MG63 (cell line): ENCODE data around the gene HMOX2. TPM values are rescaled to one million over a fixed set of nuclear protein-coding genes. Genes with fewer than 3 reads are reported as not detected.
A peak's percentile ranks its signal among the peaks of the same experiment; 100 is the strongest.

Source experiments
- DNase-seq: peaks from one replicate; pipeline ENCODE4 v3.0.0-alpha.2; 2020
- H3K27me3 ChIP-seq: fragments of 250-450 bp; sonication (Bioruptor Pico); 2 replicates; pipeline ENCODE4 v1.5.1; 2020; ENCODE audit warnings: mild to moderate bottlenecking, moderate library complexity
- H3K36me3 ChIP-seq: fragments of 250-450 bp; sonication (Bioruptor Pico); 2 replicates; pipeline ENCODE4 v1.5.1; 2020; ENCODE audit warnings: mild to moderate bottlenecking, moderate library complexity
- H3K4me3 ChIP-seq: fragments of 250-450 bp; sonication (Bioruptor Pico); 2 replicates; pipeline ENCODE4 v1.5.1; 2020; ENCODE audit warnings: mild to moderate bottlenecking, moderate library complexity
- H3K9me3 ChIP-seq: fragments of 250-450 bp; sonication (Bioruptor Pico); 2 replicates; pipeline ENCODE4 v1.5.1; 2020; ENCODE audit warnings: mild to moderate bottlenecking, moderate library complexity
- total RNA-seq: library from RNA; depleted of rRNA; stranded (reverse); fragments of >200 nt; shearing (Covaris generic); gene quantifications from 2 replicates; pipeline ENCODE4 v1.2.3, GENCODE V29; 2014; ENCODE audit warnings: low replicate concordance; rRNA removed

HMOX2 gene
- total RNA-seq = 62.7 and 107 TPM in 2 replicates

- Histone ChIP-seq H3K27me3 (no peaks in the 10 kb centered on the region), H3K36me3 (peaks cover 11% of the 10 kb centered on the region; the same call in 1 of the 2 replicates), H3K4me3 (peak within 1 kb of the TSS; percentile 95), H3K9me3 (no peaks in the 10 kb centered on the region)
- DNase-seq = peak; percentile 89
These were observed at the start of gene HMOX2 for GRCh38 chr16:4475880-4476788. Gene HMOX2, plus strand, starts transcription at chr16:4476398. Its CDS starts 29,127 bp downstream, at chr16:4505525.

GRCh38 chr16:4426722-4427372, 49.4 kb upstream of the HMOX2 start:
- Histone ChIP-seq H3K27me3 (no peaks in the 10 kb centered on the region), H3K36me3 (peaks cover 57% of the 10 kb centered on the region), H3K9me3 (no peaks in the 10 kb centered on the region), H3K4me3 (peak overlapping the region; percentile 98)
- no peak for DNase-seq

- no peaks in the 10 kb centered on the region for H3K9me3 ChIP-seq
- peaks cover 73% of the 10 kb centered on the region for H3K36me3 ChIP-seq
- H3K4me3 ChIP-seq = no peak overlapping the region
- DNase-seq = no peak
- no peaks in the 10 kb centered on the region for H3K27me3 ChIP-seq
These were observed 47.7 kb upstream of the HMOX2 start for GRCh38 chr16:4428500-4428899.

- no peaks in the 10 kb centered on the region for H3K27me3 ChIP-seq
- no peaks in the 10 kb centered on the region for H3K9me3 ChIP-seq
- no peak for DNase-seq
- peaks cover 92% of the 10 kb centered on the region for H3K36me3 ChIP-seq
- no peak overlapping the region for H3K4me3 ChIP-seq
These were observed 45.2 kb upstream of the HMOX2 start for GRCh38 chr16:4431023-4431422.

- Histone ChIP-seq H3K9me3 (no peaks in the 10 kb centered on the region), H3K4me3 (no peak overlapping the region), H3K36me3 (peaks cover 93% of the 10 kb centered on the region), H3K27me3 (no peaks in the 10 kb centered on the region)
- no peak for DNase-seq
These were observed 43.0 kb upstream of the HMOX2 start for GRCh38 chr16:4433228-4433627.

- peaks cover 93% of the 10 kb centered on the region for H3K36me3 ChIP-seq
- no peak overlapping the region for H3K4me3 ChIP-seq
- no peaks in the 10 kb centered on the region for H3K27me3 ChIP-seq
- H3K9me3 ChIP-seq = no peaks in the 10 kb centered on the region
- DNase-seq = no peak
These were observed 42.0 kb upstream of the HMOX2 start for GRCh38 chr16:4433914-4434787.

- Histone ChIP-seq H3K36me3 (peaks cover 93% of the 10 kb centered on the region), H3K27me3 (no peaks in the 10 kb centered on the region), H3K9me3 (no peaks in the 10 kb centered on the region), H3K4me3 (no peak overlapping the region)
- DNase-seq = no peak
These were observed 40.7 kb upstream of the HMOX2 start for GRCh38 chr16:4435337-4436067.

- no peaks in the 10 kb centered on the region for H3K27me3 ChIP-seq
- no peaks in the 10 kb centered on the region for H3K9me3 ChIP-seq
- DNase-seq = no peak
- H3K4me3 ChIP-seq = no peak overlapping the region
- H3K36me3 ChIP-seq = peaks cover 93% of the 10 kb centered on the region
These were observed 38.8 kb upstream of the HMOX2 start for GRCh38 chr16:4437366-4437765.

GRCh38 chr16:4442371-4442770, 33.8 kb upstream of the HMOX2 start:
- no peaks in the 10 kb centered on the region for H3K9me3 ChIP-seq
- peaks cover 95% of the 10 kb centered on the region for H3K36me3 ChIP-seq
- no peak overlapping the region for H3K4me3 ChIP-seq
- no peaks in the 10 kb centered on the region for H3K27me3 ChIP-seq
- no peak for DNase-seq

- Histone ChIP-seq H3K27me3 (no peaks in the 10 kb centered on the region), H3K36me3 (peaks cover 92% of the 10 kb centered on the region), H3K4me3 (no peak overlapping the region), H3K9me3 (no peaks in the 10 kb centered on the region)
- no peak for DNase-seq
These were observed 32.9 kb upstream of the HMOX2 start for GRCh38 chr16:4443271-4443670.

GRCh38 chr16:4443986-4444385, 32.2 kb upstream of the HMOX2 start:
- Histone ChIP-seq H3K36me3 (peaks cover 94% of the 10 kb centered on the region), H3K4me3 (no peak overlapping the region), H3K9me3 (no peaks in the 10 kb centered on the region), H3K27me3 (no peaks in the 10 kb centered on the region)
- DNase-seq = no peak

GRCh38 chr16:4450430-4450829, 25.8 kb upstream of the HMOX2 start:
- H3K36me3 ChIP-seq = peaks cover 90% of the 10 kb centered on the region
- H3K4me3 ChIP-seq = no peak overlapping the region
- no peaks in the 10 kb centered on the region for H3K9me3 ChIP-seq
- DNase-seq = no peak
- H3K27me3 ChIP-seq = no peaks in the 10 kb centered on the region

GRCh38 chr16:4450931-4451519, 25.2 kb upstream of the HMOX2 start:
- H3K27me3 ChIP-seq = no peaks in the 10 kb centered on the region
- no peak for DNase-seq
- H3K4me3 ChIP-seq = no peak overlapping the region
- no peaks in the 10 kb centered on the region for H3K9me3 ChIP-seq
- peaks cover 90% of the 10 kb centered on the region for H3K36me3 ChIP-seq

GRCh38 chr16:4452674-4453073, 23.5 kb upstream of the HMOX2 start:
- no peak for DNase-seq
- no peaks in the 10 kb centered on the region for H3K9me3 ChIP-seq
- H3K36me3 ChIP-seq = peaks cover 89% of the 10 kb centered on the region
- no peak overlapping the region for H3K4me3 ChIP-seq
- H3K27me3 ChIP-seq = no peaks in the 10 kb centered on the region

GRCh38 chr16:4454623-4455022, 21.6 kb upstream of the HMOX2 start:
- no peak for DNase-seq
- Histone ChIP-seq H3K36me3 (peaks cover 93% of the 10 kb centered on the region), H3K9me3 (no peaks in the 10 kb centered on the region), H3K4me3 (no peak overlapping the region), H3K27me3 (no peaks in the 10 kb centered on the region)

- Histone ChIP-seq H3K27me3 (no peaks in the 10 kb centered on the region), H3K4me3 (no peak overlapping the region), H3K9me3 (no peaks in the 10 kb centered on the region), H3K36me3 (peaks cover 93% of the 10 kb centered on the region)
- no peak for DNase-seq
These were observed 21.1 kb upstream of the HMOX2 start for GRCh38 chr16:4455081-4455480.
